Measurements from ENCODE around the gene FGF2. TPM values are rescaled to one million over a fixed set of nuclear protein-coding genes. Genes with fewer than 3 reads are reported as not detected.

FGF2 gene
- total and polyA plus RNA-seq, 9 donors, result 6.5 to 11.4 (median 8.5) TPM

DNA sequence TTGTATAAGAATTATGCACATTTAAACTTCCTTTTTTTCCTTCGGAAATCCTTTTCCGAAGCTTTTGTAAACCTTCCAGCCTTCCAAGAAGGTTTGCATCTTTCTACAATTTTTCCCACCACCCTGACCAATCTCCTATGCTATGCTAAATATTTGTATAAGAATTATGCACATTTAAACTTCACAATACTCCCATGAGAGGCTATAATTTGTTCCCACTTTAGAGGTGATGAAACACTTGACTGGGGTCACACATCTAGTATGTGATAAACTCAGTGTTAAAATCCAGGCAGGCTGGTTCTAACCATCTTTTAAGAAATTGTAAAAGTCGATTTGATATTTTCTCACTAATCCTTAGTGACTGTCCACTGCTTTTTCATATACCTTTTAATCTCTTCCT is 73.7 kb downstream of the FGF2 start:
- Histone ChIP-seq H3K27ac (ENCODE audit: low read length) (no peak overlapping the region), H3K4me1 (ENCODE audit: control insufficient read depth, insufficient read depth, low read length) (no peaks in the 10 kb centered on the region), H3K36me3 (ENCODE audit: control insufficient read depth, insufficient read depth, low read length) (peaks cover 4% of the 10 kb centered on the region), H3K4me3 (ENCODE audit: low read length) (no peak overlapping the region), H3K9me3 (replicated peaks; ENCODE audit: control insufficient read depth, low read depth, low read length) (no peaks in the 10 kb centered on the region), H3K27me3 (ENCODE audit: control insufficient read depth, insufficient read depth, low read length) (no peaks in the 10 kb centered on the region)
- no CpG with 5 or more reads among the region's 3 CpGs for WGBS (ENCODE audit: insufficient coverage)
- no peak for DNase-seq

DNA sequence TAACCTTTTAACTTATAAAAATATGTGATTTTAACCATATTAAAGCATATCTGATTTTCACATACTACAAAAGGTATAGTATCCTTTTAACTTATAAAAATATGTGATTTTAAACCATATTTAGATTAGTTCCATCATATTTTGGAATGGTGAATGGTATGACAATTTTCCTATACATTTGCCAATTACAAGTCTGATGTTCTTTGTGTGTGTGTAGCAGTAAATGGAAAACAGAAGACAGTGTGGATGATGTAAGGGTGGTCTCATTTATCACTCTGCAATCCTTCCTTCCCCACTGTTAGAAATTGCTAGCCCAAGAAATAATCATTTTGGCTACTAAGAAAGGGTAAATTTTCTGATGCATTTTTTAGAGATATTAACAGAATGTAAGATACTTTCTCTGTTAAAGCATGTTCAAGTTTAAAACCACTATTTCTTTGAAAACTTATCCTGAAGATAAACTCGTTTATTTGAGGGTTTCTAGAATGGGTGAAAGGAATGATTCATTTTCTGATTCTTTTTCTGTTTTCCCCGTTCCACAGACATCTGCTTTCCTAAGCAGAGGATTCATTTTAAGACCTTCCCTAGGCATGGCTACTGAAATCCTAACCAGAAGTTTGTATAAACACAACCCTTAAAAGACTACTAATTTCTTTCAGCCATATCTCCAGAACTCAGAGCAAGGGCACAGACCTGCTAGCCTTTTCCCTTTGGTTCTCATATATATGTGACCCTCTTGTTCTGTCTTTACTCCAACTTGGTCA is 74.8 kb downstream of the FGF2 start:
- WGBS (ENCODE audit: insufficient coverage), result no CpG with 5 or more reads among the region's 2 CpGs
- no peaks in the 10 kb centered on the region for H3K4me1 ChIP-seq (ENCODE audit: control insufficient read depth, insufficient read depth, low read length)
- no peak overlapping the region for H3K4me3 ChIP-seq (ENCODE audit: low read length)
- H3K9me3 ChIP-seq (replicated peaks; ENCODE audit: control insufficient read depth, low read depth, low read length), result no peaks in the 10 kb centered on the region
- H3K27me3 ChIP-seq (ENCODE audit: control insufficient read depth, insufficient read depth, low read length), result no peaks in the 10 kb centered on the region
- DNase-seq, result peak; percentile 58
- no peak overlapping the region for H3K27ac ChIP-seq (ENCODE audit: low read length)
- peaks cover 4% of the 10 kb centered on the region for H3K36me3 ChIP-seq (ENCODE audit: control insufficient read depth, insufficient read depth, low read length)

DNA sequence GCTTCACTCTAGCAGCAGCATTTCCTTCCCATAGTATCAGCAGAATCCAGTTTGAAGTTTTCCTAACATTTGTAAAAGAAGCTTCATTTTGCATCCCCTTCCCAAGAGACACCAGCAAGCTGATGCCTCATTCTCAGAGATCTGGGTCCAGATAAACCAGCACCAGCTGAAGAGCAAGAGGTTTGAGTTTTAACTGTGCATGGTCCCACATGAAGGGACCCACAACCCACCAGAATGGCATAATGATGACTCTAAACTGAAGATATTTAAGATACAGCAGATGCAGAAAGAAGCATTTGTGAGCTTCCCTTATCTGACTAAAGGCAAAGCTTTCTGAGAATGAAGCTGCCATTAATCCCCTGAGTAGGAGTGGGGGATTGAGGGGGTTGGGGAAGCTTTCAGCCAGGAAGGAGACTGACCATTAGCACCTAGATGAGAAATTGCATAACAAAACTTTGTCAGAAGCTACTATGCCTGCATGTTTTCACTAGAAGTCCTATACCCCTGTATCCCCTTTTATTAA is 77.2 kb downstream of the FGF2 start:
- Histone ChIP-seq H3K4me1 (ENCODE audit: control insufficient read depth, insufficient read depth, low read length) (no peaks in the 10 kb centered on the region), H3K4me3 (ENCODE audit: low read length) (no peak overlapping the region), H3K27ac (ENCODE audit: low read length) (no peak overlapping the region), H3K9me3 (replicated peaks; ENCODE audit: control insufficient read depth, low read depth, low read length) (no peaks in the 10 kb centered on the region), H3K27me3 (ENCODE audit: control insufficient read depth, insufficient read depth, low read length) (no peaks in the 10 kb centered on the region), H3K36me3 (ENCODE audit: control insufficient read depth, insufficient read depth, low read length) (peaks cover 4% of the 10 kb centered on the region)
- no peak for DNase-seq

DNA sequence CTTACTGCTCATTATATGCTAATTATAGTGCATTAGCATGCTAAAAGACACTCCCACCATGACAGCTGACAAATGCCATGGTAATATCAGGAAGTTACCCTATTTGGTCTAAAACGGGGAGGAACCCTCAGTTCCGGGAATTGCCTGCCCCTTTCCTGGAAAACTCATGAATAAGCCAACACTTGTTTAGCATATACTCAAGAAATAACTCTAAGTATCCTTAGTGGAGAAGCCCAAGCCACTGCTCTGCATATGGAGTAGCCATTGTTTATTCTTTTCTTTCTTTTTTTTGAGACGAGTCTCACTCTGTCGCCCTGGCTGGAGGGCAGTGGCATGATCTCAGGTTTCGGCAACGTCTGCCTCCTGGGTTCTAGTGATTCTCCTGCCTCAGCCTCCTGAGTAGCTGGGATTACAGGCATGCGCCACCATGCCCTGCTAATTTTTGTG is 80.3 kb downstream of the FGF2 start:
- H3K36me3 ChIP-seq (ENCODE audit: control insufficient read depth, insufficient read depth, low read length), result peaks cover 4% of the 10 kb centered on the region
- no peak for DNase-seq
- no peaks in the 10 kb centered on the region for H3K4me1 ChIP-seq (ENCODE audit: control insufficient read depth, insufficient read depth, low read length)
- no peak overlapping the region for H3K4me3 ChIP-seq (ENCODE audit: low read length)
- H3K27ac ChIP-seq (ENCODE audit: low read length), result no peak overlapping the region
- no peaks in the 10 kb centered on the region for H3K27me3 ChIP-seq (ENCODE audit: control insufficient read depth, insufficient read depth, low read length)
- H3K9me3 ChIP-seq (replicated peaks; ENCODE audit: control insufficient read depth, low read depth, low read length), result no peaks in the 10 kb centered on the region
- 85% methylated on average over 6 of the region's 7 CpGs for WGBS (ENCODE audit: insufficient coverage)

DNA sequence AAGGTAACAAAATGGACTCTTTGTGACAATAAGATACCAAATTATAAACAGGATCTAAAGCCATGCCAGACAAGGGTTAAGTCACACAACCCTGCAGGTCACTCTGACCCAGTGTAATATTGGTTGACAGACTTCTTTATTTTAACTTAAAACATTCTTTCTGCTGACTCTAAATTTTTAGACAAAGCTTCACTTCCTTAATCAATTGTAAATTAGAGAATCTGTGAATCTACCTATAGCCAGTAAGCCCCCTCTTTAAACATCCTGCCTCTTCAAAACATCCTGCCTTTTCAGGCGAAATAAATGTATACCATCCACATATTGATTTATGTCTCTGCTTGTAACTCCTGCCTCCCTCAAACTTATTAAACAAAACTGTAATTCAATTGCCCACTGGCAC is 81.6 kb downstream of the FGF2 start:
- Histone ChIP-seq H3K4me1 (ENCODE audit: control insufficient read depth, insufficient read depth, low read length) (no peaks in the 10 kb centered on the region), H3K4me3 (ENCODE audit: low read length) (no peak overlapping the region), H3K27ac (ENCODE audit: low read length) (no peak overlapping the region), H3K36me3 (ENCODE audit: control insufficient read depth, insufficient read depth, low read length) (peaks cover 6% of the 10 kb centered on the region), H3K9me3 (replicated peaks; ENCODE audit: control insufficient read depth, low read depth, low read length) (no peaks in the 10 kb centered on the region), H3K27me3 (ENCODE audit: control insufficient read depth, insufficient read depth, low read length) (no peaks in the 10 kb centered on the region)
- no peak for DNase-seq
- 57% methylated on average over 1 of the region's 1 CpG for WGBS (ENCODE audit: insufficient coverage)

DNA sequence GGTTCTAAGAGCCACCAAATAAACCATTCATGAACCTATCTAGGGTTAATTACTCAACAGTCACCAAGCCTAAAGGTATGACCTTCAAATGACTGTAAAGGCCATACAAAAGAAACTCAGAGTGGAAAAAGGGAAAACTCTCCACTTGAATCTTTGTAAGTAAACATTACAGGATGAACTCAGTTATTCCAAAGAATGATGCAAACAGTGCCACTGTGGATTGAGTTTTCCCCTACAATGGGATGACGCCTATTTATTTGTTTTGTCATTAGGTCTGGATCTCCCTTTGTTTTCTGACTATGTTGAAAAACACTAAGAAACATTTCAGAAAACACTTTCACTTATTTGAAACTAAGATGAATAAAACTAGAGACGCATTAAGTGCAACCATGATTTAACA is 83.1 kb downstream of the FGF2 start:
- Histone ChIP-seq H3K9me3 (replicated peaks; ENCODE audit: control insufficient read depth, low read depth, low read length) (no peaks in the 10 kb centered on the region), H3K27me3 (ENCODE audit: control insufficient read depth, insufficient read depth, low read length) (no peaks in the 10 kb centered on the region), H3K27ac (ENCODE audit: low read length) (peak overlapping the region; percentile 25), H3K36me3 (ENCODE audit: control insufficient read depth, insufficient read depth, low read length) (peaks cover 2% of the 10 kb centered on the region), H3K4me1 (ENCODE audit: control insufficient read depth, insufficient read depth, low read length) (no peaks in the 10 kb centered on the region), H3K4me3 (ENCODE audit: low read length) (no peak overlapping the region)
- WGBS (ENCODE audit: insufficient coverage), result no CpG with 5 or more reads among the region's 2 CpGs
- peak; percentile 54 for DNase-seq

DNA sequence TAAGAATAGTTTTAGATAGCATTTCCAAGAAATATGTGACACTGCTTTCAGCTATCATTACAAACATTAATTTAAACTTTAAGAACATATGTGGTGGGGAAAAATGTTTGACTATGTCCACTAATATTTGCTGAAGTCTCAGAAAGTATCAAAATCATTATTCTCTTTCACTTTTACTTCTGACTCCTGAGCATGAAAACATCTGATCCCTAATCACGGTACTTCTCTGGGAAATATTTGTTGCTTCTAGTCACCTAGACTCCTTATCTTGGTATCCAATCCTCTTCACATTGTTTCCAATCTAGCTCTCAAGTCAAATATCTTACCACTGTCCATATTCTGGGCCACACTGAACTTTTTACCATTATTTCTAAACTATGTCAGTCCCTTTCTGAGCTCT is 85.0 kb downstream of the FGF2 start:
- Histone ChIP-seq H3K27me3 (ENCODE audit: control insufficient read depth, insufficient read depth, low read length) (no peaks in the 10 kb centered on the region), H3K27ac (ENCODE audit: low read length) (no peak overlapping the region), H3K9me3 (replicated peaks; ENCODE audit: control insufficient read depth, low read depth, low read length) (no peaks in the 10 kb centered on the region), H3K4me1 (ENCODE audit: control insufficient read depth, insufficient read depth, low read length) (no peaks in the 10 kb centered on the region), H3K4me3 (ENCODE audit: low read length) (no peak overlapping the region), H3K36me3 (ENCODE audit: control insufficient read depth, insufficient read depth, low read length) (peaks cover 4% of the 10 kb centered on the region)
- 75% methylated on average over 1 of the region's 1 CpG for WGBS (ENCODE audit: insufficient coverage)
- no peak for DNase-seq

DNA sequence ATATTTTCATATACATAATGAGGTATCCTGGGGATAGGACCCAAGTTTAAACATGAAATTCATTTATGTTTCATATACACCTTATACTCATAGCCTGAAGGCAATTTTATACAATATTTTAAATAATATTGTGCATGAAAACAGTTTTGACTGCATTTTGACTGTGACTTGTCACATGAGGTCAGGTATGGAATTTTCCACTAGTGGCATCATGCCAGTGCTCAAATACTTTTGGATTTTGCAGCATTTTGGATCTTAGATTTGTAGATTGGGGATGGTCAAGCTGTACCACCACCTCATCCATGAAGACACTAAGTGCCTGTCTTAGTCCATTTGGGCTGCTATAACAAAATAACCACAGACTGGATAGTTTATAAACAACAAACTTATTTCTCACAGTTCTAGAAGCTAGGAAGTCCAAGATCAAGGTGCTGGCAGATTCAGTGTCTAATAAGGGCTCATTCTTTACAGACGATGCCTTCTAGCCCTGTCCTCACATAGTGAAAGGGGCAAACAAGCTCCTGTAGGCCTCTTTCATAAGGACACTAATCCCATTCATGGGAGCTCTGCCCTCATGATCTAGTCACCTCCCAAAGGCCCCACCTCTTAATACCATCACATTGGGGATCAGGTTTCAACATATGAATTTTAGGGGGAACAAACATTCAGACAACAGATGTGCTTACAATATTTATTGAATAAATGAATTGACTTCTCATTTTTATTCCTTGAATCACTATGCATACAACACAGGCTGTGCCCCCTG is 86.4 kb downstream of the FGF2 start:
- H3K27me3 ChIP-seq (ENCODE audit: control insufficient read depth, insufficient read depth, low read length), result no peaks in the 10 kb centered on the region
- no peaks in the 10 kb centered on the region for H3K9me3 ChIP-seq (replicated peaks; ENCODE audit: control insufficient read depth, low read depth, low read length)

DNA sequence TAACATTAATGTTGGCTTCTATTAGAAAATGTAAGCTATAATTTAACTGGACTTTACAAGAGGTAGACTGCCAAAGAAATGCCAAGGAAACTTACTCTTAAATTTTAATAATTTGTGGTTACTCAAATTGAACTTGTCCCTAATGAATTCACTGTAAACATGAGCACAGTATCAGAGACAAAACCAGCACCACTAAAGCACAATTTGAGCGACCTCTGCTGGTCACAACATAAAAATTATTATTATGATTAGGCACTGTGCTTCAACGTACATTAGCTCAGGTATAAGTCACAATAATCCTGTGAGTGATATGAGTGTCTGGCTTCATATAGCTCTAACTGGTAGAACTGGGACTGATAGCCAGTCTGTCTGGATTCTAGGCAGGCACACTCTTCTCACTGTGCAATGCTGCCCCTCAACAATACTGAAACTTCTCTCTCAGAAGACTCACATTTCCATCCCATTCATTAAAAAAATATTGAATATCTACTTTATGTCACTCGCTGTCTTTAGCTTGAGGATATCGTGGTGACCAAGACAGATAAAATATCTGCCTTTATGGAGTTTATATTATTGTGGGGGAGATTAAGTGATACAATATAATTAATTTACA is 87.8 kb downstream of the FGF2 start:
- DNase-seq, result peak; percentile 60
- Histone ChIP-seq H3K4me3 (ENCODE audit: low read length) (no peak overlapping the region), H3K36me3 (ENCODE audit: control insufficient read depth, insufficient read depth, low read length) (peaks cover 6% of the 10 kb centered on the region), H3K9me3 (replicated peaks; ENCODE audit: control insufficient read depth, low read depth, low read length) (no peaks in the 10 kb centered on the region), H3K27me3 (ENCODE audit: control insufficient read depth, insufficient read depth, low read length) (no peaks in the 10 kb centered on the region), H3K27ac (ENCODE audit: low read length) (no peak overlapping the region), H3K4me1 (ENCODE audit: control insufficient read depth, insufficient read depth, low read length) (no peaks in the 10 kb centered on the region)
- WGBS (ENCODE audit: insufficient coverage), result no CpG with 5 or more reads among the region's 4 CpGs

More for the DNA sequence above, 86.4 kb downstream of the FGF2 start:
- no peak for DNase-seq
- WGBS (ENCODE audit: insufficient coverage), result 80% methylated on average over 1 of the region's 1 CpG
- Histone ChIP-seq H3K27ac (ENCODE audit: low read length) (no peak overlapping the region), H3K4me1 (ENCODE audit: control insufficient read depth, insufficient read depth, low read length) (no peaks in the 10 kb centered on the region), H3K36me3 (ENCODE audit: control insufficient read depth, insufficient read depth, low read length) (peaks cover 6% of the 10 kb centered on the region), H3K4me3 (ENCODE audit: low read length) (no peak overlapping the region)

DNA sequence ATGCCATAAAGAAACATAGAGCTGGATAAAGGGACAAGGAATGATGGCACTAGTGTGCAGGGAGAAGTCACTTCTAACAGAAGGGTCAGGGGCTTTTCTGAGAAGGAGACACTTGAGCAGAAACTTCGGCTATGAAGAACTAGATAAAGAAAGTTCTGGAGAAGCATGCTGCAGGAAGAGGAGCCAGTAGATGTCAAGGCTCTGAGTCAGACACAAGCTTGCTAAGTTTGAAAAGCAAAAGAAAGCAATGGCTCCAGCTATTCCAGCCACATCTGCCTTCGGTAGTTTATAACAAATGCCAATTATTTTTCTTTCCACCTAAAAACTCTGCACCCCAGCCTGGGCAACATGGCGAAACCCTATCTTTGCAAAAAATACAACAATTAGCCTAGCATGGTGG is 88.3 kb downstream of the FGF2 start:
- H3K4me1 ChIP-seq (ENCODE audit: control insufficient read depth, insufficient read depth, low read length), result no peaks in the 10 kb centered on the region
- no peak overlapping the region for H3K27ac ChIP-seq (ENCODE audit: low read length)
- H3K9me3 ChIP-seq (replicated peaks; ENCODE audit: control insufficient read depth, low read depth, low read length), result no peaks in the 10 kb centered on the region
- WGBS (ENCODE audit: insufficient coverage), result 86% methylated on average over 2 of the region's 3 CpGs
- H3K36me3 ChIP-seq (ENCODE audit: control insufficient read depth, insufficient read depth, low read length), result peaks cover 6% of the 10 kb centered on the region
- DNase-seq, result no peak
- H3K4me3 ChIP-seq (ENCODE audit: low read length), result no peak overlapping the region
- H3K27me3 ChIP-seq (ENCODE audit: control insufficient read depth, insufficient read depth, low read length), result no peaks in the 10 kb centered on the region
